DMS153 (cell line): ENCODE results near the gene SNX22.

Experiments
- DNase-seq: peaks from one replicate; lab custom pipeline; 2025; lab: John Stamatoyannopoulos, UW

The SNX22 gene

DNA sequence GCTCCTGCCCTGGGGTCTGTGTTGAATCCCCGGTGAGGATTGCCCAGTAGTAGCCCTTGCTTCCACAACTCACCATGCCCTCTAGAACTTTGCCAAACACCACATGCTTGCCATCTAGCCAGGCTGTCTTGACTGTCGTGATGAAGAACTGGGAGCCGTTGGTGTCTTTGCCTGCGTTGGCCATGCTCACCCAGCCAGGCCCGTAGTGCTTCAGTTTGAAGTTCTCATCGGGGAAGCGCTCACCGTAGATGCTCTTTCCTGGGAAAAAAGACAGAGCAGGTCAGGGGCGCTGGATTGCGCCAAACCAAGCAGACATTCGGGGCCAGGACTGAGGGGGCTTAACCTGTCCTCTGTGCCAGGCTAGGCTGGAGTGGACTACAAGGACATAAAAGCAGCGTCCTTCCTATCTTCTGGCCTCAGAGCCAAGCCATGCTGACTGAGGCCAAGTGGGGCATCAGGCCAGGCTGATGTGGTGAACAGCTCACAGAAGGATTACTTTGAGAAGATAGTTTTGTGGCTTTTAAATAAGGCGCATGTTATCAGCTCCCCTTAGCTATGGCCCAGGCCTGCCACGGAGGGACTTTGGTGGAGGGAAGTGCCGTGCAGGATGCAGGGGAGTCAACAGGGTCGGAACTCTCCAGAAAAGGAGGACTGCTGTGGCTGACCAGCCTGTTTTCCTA is 5.3 kb downstream of the SNX22 start:
- DNase-seq: no peak

- no peak for DNase-seq
These were observed 6.1 kb downstream of the SNX22 start for GRCh38 chr15:64157599-64158125.

DNA sequence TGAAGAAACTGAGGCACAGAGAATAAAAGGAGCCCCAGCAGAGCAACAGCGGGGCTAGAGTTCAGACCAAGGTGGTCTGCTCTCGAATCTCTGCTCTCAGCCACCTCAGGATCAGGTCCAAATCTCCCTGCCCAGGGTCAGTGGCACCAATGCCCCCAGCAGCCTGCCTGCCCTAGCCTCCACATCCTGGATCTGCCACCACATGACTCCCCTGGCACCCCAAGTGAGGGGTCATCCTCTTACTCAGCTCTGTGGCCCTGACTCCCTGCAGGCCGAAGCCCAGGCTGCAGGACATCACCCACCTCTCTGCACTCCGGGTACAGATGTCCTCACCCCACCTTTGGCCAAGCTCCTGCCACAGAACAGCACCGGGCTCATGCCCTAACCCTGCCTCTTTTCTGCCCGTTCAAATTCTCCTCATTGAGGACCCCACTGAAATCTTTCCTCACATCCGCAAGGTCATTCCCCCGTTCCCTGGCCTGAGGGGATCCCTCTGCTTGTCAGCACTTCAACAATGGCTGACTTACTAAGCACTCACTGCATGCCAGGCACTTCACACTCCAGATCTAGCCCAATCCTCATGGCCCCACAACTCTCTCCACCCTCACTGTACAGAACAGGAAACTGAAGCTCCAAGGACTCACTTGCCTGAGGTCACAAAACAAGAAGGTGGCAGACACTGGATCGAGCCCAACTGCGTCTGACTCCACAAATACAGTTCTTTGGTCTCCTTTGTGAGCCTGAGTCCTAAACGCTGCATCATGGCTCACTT is 7.0 kb downstream of the SNX22 start:
- DNase-seq: no peak

GRCh38 chr15:64161688-64162477 is 10.4 kb downstream of the SNX22 start:
- DNase-seq: no peak

DNA sequence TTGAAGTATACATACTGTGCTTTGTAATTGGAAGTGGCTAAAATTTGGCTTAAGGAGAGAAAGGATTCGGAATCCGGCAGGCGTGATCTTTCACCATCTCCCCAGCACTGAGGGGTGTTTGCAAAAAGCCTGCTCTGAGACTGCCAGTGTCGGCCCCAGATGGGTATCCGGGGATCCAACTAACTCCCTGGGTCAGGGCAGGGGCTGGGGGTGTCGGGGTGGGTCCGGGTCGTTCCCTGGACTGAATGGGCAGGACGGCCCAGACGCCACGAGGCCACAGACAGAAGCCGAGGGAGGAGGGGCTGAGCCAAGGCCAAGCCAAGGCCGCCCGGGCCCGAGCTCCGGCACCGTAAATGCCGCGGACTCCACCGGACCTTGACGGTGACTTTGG is 10.9 kb downstream of the SNX22 start:
- DNase-seq: no peak

- DNase-seq: peak; percentile 91
These were observed 11.5 kb downstream of the SNX22 start, which contains the start of gene PPIB for GRCh38 chr15:64162869-64163658. TSS of gene PPIB (minus strand) at chr15:64163022. CDS start at chr15:64162986, 36 bp downstream.

GRCh38 chr15:64163659-64164362 is 12.3 kb downstream of the SNX22 start:
- no peak for DNase-seq

- DNase-seq: no peak
These were observed 12.9 kb downstream of the SNX22 start for GRCh38 chr15:64164436-64164835.

- DNase-seq: no peak
These were observed 14.8 kb downstream of the SNX22 start for GRCh38 chr15:64166102-64166890.

- no peak for DNase-seq
These were observed 28.8 kb downstream of the SNX22 start for GRCh38 chr15:64180235-64180824.

GRCh38 chr15:64182859-64183370 is 31.4 kb downstream of the SNX22 start:
- no peak for DNase-seq

DNA sequence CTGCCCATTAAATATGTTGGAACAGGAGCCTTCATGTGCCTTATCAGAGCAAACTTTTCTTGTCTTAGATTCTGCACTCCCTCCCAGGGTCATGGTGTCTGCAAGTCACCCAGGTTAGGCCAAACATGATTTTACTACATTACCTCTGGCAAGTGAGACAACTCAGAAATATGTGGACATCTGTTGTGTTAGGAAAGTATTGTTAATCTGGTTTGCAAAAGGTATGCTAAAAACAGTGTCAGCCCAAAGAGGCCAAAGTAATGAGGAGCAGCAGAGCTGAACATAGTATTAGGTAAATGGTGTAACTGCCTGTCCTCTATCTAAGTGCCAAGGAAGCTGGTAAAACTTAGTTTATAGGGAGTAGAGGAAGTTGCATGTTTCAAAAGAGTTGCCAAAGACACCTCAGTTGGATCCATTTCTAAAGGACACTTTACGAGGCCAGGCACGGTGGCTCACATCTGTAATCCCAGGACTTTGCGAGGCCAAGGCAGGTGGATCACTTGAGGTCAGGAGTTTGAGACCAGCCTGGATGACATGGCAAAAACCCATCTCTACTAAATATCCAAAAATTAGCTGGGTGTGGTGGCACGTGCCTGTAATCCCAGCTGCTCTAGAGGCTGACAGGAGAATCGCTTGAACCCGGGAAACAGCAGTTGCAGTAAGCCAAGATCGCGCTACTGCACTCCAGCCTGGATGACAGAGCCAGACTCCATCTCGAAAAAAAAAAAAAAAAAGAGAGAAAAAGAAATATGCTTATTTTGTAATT is 33.8 kb downstream of the SNX22 start:
- no peak for DNase-seq

DNA sequence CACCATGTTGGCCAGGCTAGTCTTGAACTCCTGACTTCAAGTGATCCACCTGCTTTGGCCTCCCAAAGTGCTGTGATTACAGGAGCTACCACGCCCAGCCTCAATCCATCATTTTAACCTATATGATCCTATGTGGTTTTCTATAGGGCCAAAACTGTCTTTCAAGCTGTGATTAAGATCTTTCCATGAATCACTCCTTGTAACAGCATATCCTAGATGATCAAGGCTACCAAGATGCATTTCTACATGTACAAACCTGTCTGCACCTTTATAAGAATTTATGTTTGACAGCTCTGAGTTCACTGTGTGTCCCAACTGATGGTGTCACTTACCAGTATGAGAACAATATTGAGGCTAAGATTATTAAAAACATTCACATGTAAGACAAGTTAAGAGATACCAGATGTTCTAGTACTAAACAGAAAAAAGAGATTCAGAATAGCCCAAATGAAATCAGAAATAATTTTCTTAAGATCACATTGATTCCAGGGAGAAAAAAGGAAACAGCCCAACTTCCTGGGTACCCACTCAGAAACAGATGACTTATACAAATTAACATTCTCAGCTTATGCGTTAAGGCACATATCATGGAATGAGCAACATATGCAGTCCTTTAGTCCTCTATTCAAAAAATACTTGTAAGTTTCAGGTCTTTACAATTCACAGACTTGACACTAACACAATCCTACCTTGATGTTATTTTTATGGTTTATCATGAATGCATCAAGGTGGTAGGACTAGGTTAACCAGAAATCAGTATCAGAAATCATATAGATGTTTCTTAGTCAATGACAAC is 36.1 kb downstream of the SNX22 start:
- no peak for DNase-seq

GRCh38 chr15:64191971-64192830 is 40.7 kb downstream of the SNX22 start:
- DNase-seq: no peak

DNA sequence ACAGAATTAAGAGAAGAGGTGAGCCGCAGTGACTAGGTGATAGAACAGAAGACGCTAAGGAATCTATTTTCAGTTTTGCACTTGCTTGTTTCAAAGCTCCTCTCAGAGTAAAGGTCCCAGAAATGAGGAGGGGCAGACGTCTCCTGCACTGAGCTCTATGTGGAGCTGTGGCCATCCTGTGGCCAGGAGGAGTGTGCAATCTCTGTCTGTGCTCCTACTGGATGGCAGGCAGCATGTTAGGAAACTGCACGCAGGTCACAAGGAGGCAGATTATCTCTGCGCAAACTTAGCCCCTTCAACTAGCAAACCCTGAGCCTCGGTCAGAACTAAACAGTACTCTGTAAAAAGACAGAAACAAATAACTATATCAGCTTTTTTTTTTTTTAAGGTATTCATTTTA is 42.4 kb downstream of the SNX22 start:
- DNase-seq: no peak

GRCh38 chr15:64197425-64197824 is 45.9 kb downstream of the SNX22 start:
- DNase-seq: no peak

GRCh38 chr15:64205202-64205601 is 53.7 kb downstream of the SNX22 start:
- no peak for DNase-seq
